GM23338 (cell line): Measurements from ENCODE around the gene BICC1. TPM values are rescaled to one million over a fixed set of nuclear protein-coding genes. Genes with fewer than 3 reads are reported as not detected.

Experiments
- ATAC-seq: fragments of 200-7000 bp; cut with Tn5 transposase; 3 replicates; pipeline ENCODE4 v1.9.1; 2020
- DNase-seq: peaks from one replicate; pipeline ENCODE4 v3.0.0-alpha.2; 2015; ENCODE audit warnings: low spot score
- H2AFZ ChIP-seq: fragments of 200-600 bp; sonication (generic); 2 replicates; pipeline ENCODE4 v1.8.0; 2016; ENCODE audit warnings: antibody characterized with exemption, mild to moderate bottlenecking, moderate library complexity
- H3F3A ChIP-seq: fragments of 200-600 bp; sonication (generic); replicated peaks from 2 replicates; pipeline ENCODE4 v1.8.0; 2017; ENCODE audit warnings: antibody characterized with exemption, mixed run types, low read depth
- H3K27ac ChIP-seq: fragments of 200-600 bp; sonication (generic); 2 replicates; pipeline ENCODE4 v1.6.1; 2016; ENCODE audit warnings: low read depth
- H3K27me3 ChIP-seq: fragments of 200-600 bp; sonication (generic); 2 replicates; pipeline ENCODE4 v1.8.0; 2016; ENCODE audit warnings: mild to moderate bottlenecking, mixed run types, moderate library complexity; ENCODE audit not compliant: insufficient read depth
- H3K36me3 ChIP-seq: fragments of 200-600 bp; sonication (generic); 2 replicates; pipeline ENCODE4 v1.8.0; 2016; ENCODE audit warnings: mild to moderate bottlenecking; ENCODE audit not compliant: insufficient read depth
- H3K4me1 ChIP-seq: fragments of 200-600 bp; sonication (generic); 2 replicates; pipeline ENCODE4 v1.8.0; 2016; ENCODE audit warnings: mild to moderate bottlenecking, moderate library complexity; ENCODE audit not compliant: insufficient read depth
- H3K4me2 ChIP-seq: fragments of 200-600 bp; sonication (generic); 2 replicates; pipeline ENCODE4 v1.7.1; 2017; ENCODE audit warnings: mixed run types
- H3K4me3 ChIP-seq: fragments of 200-600 bp; sonication (generic); 2 replicates; pipeline ENCODE4 v1.6.1; 2016; ENCODE audit warnings: mixed run types
- H3K79me2 ChIP-seq: fragments of 200-600 bp; sonication (generic); replicated peaks from 2 replicates; pipeline ENCODE4 v1.8.0; 2017; ENCODE audit warnings: mild to moderate bottlenecking; ENCODE audit not compliant: insufficient read depth
- H3K9me2 ChIP-seq: fragments of 200-600 bp; sonication (generic); 2 replicates; pipeline ENCODE4 v1.8.0; 2017; ENCODE audit not compliant: insufficient read depth
- H4K20me1 ChIP-seq: fragments of 200-600 bp; sonication (generic); replicated peaks from 2 replicates; pipeline ENCODE4 v1.8.0; 2017; ENCODE audit warnings: mild to moderate bottlenecking; ENCODE audit not compliant: insufficient read depth
- H3K27ac Mint-ChIP-seq: 2 replicates; pipeline ENCODE4 v1.8.0; 2020; ENCODE audit warnings: inconsistent platforms, mild to moderate bottlenecking, moderate library complexity, mixed read lengths
- H3K27me3 Mint-ChIP-seq: 3 replicates; pipeline ENCODE4 v1.8.0; 2022; ENCODE audit warnings: low read depth, mild to moderate bottlenecking, moderate library complexity, mixed read lengths, inconsistent platforms; ENCODE audit not compliant: insufficient read depth, poor library complexity
- H3K36me3 Mint-ChIP-seq: 3 replicates; pipeline ENCODE4 v1.8.0; 2021; ENCODE audit warnings: low read depth, mild to moderate bottlenecking, inconsistent platforms, moderate library complexity, mixed read lengths
- H3K4me1 Mint-ChIP-seq: 3 replicates; pipeline ENCODE4 v1.8.0; 2020; ENCODE audit warnings: mild to moderate bottlenecking, inconsistent platforms, mixed read lengths
- H3K4me3 Mint-ChIP-seq: 3 replicates; pipeline ENCODE4 v1.8.0; 2021; ENCODE audit warnings: moderate library complexity, mild to moderate bottlenecking, inconsistent platforms, mixed read lengths
- H3K9me3 Mint-ChIP-seq: 3 replicates; pipeline ENCODE4 v1.8.0; 2020; ENCODE audit warnings: moderate library complexity, mild to moderate bottlenecking, inconsistent platforms, mixed read lengths
- CREB1 ChIP-seq: fragments of 250-450 bp; sonication (Bioruptor Pico); IDR thresholded peaks from 2 replicates; pipeline ENCODE4 v1.5.0; 2020; ENCODE audit warnings: low read depth, mild to moderate bottlenecking, moderate library complexity
- EZH2 ChIP-seq: fragments of 200-600 bp; sonication (generic); IDR thresholded peaks from one replicate; pipeline ENCODE4 v1.8.0; 2017; ENCODE audit warnings: antibody characterized with exemption, mild to moderate bottlenecking, low read depth; ENCODE audit not compliant: unreplicated experiment
- EZH2phosphoT487 ChIP-seq: fragments of 200-600 bp; sonication (generic); IDR thresholded peaks from one replicate; pipeline ENCODE4 v1.8.1; 2018; ENCODE audit warnings: antibody characterized with exemption; ENCODE audit not compliant: unreplicated experiment
- JUNB ChIP-seq: IDR thresholded peaks from one replicate; pipeline ENCODE4 v1.6.1; 2016; ENCODE audit warnings: antibody characterized with exemption; ENCODE audit not compliant: unreplicated experiment
- NANOG ChIP-seq: IDR thresholded peaks from 2 replicates; pipeline ENCODE4 v1.6.1; 2016; ENCODE audit warnings: antibody characterized with exemption, borderline replicate concordance
- POLR2AphosphoS5 ChIP-seq: IDR thresholded peaks from 2 replicates; pipeline ENCODE4 v1.6.1; 2016; ENCODE audit warnings: antibody characterized with exemption, low read depth
- STAT1 ChIP-seq: IDR thresholded peaks from one replicate; pipeline ENCODE4 v1.6.1; 2016; ENCODE audit warnings: antibody characterized with exemption; ENCODE audit not compliant: unreplicated experiment
- ZNF114 ChIP-seq: fragments of 250-450 bp; sonication (Bioruptor Pico); IDR thresholded peaks from 2 replicates; pipeline ENCODE4 v1.5.0; 2020; ENCODE audit warnings: mild to moderate bottlenecking, moderate library complexity
- ZNF331 ChIP-seq: fragments of 250-450 bp; sonication (Bioruptor Pico); IDR thresholded peaks from 2 replicates; pipeline ENCODE4 v1.5.0; 2020; ENCODE audit warnings: low read depth, mild to moderate bottlenecking, moderate library complexity
- polyA plus RNA-seq: library from polyadenylated mRNA; unstranded; fragments of >200 nt; fragmentation: Nextera tagmentation; extraction: Ambion mirVana; gene quantifications from 2 replicates; pipeline ENCODE4 v1.2.1, GENCODE V29; 2016
- total RNA-seq: library from RNA; depleted of rRNA; stranded (reverse); fragments of >200 nt; shearing (Covaris generic); gene quantifications from 2 replicates; pipeline ENCODE4 v1.2.3, GENCODE V29; 2014
- TF ChIP-seq, protein P1 (sequence below): IDR thresholded peaks from 2 replicates; pipeline ENCODE4 v1.6.1; 2016; ENCODE audit warnings: antibody characterized with exemption
- TF ChIP-seq, protein P2 (sequence below): IDR thresholded peaks from one replicate; pipeline ENCODE4 v1.6.1; 2018; ENCODE audit warnings: antibody characterized with exemption; ENCODE audit not compliant: unreplicated experiment
- TF ChIP-seq, protein P3 (sequence below), 2 experiments: fragments of 200-600 bp in 1 of 2; sonication (generic) in 1 of 2; conservative IDR thresholded peaks; 2 replicates each; pipeline versions ENCODE4 v1.5.1 to v1.6.1; 2016 to 2017; ENCODE audit warnings: antibody characterized with exemption in 2 of 2, low read depth in 2 of 2, mild to moderate bottlenecking in 2 of 2, moderate library complexity in 1 of 2
- TF ChIP-seq, protein P4 (sequence below): fragments of 250-450 bp; sonication (Bioruptor Pico); IDR thresholded peaks from 2 replicates; pipeline ENCODE4 v1.5.0; 2020; ENCODE audit warnings: mild to moderate bottlenecking, moderate library complexity

Gene BICC1
- total and polyA plus RNA-seq, 2 experiments from 2014 or later: 1.3 to 2.2 TPM

DNA sequence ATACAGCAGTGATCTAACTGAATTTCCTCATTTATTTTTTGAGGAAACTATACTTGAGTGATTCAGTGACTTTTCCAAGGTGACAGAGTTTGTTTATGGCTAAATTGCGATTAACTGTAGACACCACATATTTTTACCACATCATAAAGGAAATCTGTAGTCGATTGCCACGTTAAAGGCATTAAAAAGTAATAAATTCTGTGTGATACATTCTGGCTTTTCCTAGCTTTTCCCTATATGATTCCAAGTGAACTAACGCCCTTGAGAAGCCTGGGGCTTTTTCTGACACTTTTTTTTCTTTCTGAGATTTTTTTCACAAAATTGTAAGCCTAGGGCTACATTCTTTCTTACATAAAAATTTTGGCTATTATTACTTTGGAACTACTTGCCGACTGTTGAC, 266.9 kb downstream of the BICC1 start (continued):
- TF ChIP-seq CREB1 (no peak), ZNF114 (CRISPR knock-in tag) (no peak), POLR2AphosphoS5 (no peak), EZH2phosphoT487 (no peak), EZH2 (no peak)
- TF ChIP-seq, protein P1, sequence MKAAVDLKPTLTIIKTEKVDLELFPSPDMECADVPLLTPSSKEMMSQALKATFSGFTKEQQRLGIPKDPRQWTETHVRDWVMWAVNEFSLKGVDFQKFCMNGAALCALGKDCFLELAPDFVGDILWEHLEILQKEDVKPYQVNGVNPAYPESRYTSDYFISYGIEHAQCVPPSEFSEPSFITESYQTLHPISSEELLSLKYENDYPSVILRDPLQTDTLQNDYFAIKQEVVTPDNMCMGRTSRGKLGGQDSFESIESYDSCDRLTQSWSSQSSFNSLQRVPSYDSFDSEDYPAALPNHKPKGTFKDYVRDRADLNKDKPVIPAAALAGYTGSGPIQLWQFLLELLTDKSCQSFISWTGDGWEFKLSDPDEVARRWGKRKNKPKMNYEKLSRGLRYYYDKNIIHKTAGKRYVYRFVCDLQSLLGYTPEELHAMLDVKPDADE: no peak
- TF ChIP-seq, protein P2, sequence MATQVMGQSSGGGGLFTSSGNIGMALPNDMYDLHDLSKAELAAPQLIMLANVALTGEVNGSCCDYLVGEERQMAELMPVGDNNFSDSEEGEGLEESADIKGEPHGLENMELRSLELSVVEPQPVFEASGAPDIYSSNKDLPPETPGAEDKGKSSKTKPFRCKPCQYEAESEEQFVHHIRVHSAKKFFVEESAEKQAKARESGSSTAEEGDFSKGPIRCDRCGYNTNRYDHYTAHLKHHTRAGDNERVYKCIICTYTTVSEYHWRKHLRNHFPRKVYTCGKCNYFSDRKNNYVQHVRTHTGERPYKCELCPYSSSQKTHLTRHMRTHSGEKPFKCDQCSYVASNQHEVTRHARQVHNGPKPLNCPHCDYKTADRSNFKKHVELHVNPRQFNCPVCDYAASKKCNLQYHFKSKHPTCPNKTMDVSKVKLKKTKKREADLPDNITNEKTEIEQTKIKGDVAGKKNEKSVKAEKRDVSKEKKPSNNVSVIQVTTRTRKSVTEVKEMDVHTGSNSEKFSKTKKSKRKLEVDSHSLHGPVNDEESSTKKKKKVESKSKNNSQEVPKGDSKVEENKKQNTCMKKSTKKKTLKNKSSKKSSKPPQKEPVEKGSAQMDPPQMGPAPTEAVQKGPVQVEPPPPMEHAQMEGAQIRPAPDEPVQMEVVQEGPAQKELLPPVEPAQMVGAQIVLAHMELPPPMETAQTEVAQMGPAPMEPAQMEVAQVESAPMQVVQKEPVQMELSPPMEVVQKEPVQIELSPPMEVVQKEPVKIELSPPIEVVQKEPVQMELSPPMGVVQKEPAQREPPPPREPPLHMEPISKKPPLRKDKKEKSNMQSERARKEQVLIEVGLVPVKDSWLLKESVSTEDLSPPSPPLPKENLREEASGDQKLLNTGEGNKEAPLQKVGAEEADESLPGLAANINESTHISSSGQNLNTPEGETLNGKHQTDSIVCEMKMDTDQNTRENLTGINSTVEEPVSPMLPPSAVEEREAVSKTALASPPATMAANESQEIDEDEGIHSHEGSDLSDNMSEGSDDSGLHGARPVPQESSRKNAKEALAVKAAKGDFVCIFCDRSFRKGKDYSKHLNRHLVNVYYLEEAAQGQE: no peak

DNA sequence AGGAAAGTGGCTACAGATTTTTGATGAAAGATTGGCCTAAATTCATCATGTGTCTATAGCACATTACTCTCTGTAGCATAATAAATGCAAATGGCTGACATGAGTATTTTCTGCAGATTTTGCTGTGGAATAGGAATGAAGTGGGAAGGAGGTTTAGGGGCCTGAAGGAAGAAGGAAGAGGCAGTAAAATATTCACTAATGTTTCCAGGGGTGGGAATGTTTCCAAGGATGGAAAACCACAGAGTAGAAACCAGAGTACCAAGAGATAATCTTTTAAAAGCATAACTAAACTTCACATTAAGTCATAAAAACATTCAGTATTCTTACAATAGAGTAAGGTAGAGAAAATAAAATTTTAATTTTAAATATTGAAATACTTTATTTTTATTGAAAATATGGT, 267.8 kb downstream of the BICC1 start:
- Histone ChIP-seq H3K36me3 (no peaks in the 10 kb centered on the region), H3K79me2 (no peaks in the 10 kb centered on the region), H4K20me1 (no peaks in the 10 kb centered on the region), H3K4me1 (no peaks in the 10 kb centered on the region), H3K9me2 (no peaks in the 10 kb centered on the region), H2AFZ (no peak overlapping the region), H3K27me3 (no peaks in the 10 kb centered on the region), H3K4me3 (no peak overlapping the region), H3F3A (no peaks in the 10 kb centered on the region), H3K4me2 (no peak overlapping the region), H3K27ac (no peak overlapping the region)
- Mint-ChIP-seq H3K27me3 (no peaks in the 10 kb centered on the region), H3K4me1 (peaks cover 2% of the 10 kb centered on the region; the same call in 2 of the 3 replicates), H3K27ac (no peak overlapping the region), H3K36me3 (no peaks in the 10 kb centered on the region), H3K9me3 (no peaks in the 10 kb centered on the region), H3K4me3 (no peak overlapping the region)
- no peak for DNase-seq
- no peak for ATAC-seq
- TF ChIP-seq NANOG (no peak), STAT1 (no peak), CREB1 (no peak), ZNF331 (no peak), ZNF114 (CRISPR knock-in tag) (no peak), POLR2AphosphoS5 (no peak), JUNB (no peak)
- TF ChIP-seq, protein P3, sequence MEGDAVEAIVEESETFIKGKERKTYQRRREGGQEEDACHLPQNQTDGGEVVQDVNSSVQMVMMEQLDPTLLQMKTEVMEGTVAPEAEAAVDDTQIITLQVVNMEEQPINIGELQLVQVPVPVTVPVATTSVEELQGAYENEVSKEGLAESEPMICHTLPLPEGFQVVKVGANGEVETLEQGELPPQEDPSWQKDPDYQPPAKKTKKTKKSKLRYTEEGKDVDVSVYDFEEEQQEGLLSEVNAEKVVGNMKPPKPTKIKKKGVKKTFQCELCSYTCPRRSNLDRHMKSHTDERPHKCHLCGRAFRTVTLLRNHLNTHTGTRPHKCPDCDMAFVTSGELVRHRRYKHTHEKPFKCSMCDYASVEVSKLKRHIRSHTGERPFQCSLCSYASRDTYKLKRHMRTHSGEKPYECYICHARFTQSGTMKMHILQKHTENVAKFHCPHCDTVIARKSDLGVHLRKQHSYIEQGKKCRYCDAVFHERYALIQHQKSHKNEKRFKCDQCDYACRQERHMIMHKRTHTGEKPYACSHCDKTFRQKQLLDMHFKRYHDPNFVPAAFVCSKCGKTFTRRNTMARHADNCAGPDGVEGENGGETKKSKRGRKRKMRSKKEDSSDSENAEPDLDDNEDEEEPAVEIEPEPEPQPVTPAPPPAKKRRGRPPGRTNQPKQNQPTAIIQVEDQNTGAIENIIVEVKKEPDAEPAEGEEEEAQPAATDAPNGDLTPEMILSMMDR (conservative IDR thresholded peaks at IDR 0.05; ENCODE audit: low read depth in 2 of 2): no peak
- TF ChIP-seq, protein P4, sequence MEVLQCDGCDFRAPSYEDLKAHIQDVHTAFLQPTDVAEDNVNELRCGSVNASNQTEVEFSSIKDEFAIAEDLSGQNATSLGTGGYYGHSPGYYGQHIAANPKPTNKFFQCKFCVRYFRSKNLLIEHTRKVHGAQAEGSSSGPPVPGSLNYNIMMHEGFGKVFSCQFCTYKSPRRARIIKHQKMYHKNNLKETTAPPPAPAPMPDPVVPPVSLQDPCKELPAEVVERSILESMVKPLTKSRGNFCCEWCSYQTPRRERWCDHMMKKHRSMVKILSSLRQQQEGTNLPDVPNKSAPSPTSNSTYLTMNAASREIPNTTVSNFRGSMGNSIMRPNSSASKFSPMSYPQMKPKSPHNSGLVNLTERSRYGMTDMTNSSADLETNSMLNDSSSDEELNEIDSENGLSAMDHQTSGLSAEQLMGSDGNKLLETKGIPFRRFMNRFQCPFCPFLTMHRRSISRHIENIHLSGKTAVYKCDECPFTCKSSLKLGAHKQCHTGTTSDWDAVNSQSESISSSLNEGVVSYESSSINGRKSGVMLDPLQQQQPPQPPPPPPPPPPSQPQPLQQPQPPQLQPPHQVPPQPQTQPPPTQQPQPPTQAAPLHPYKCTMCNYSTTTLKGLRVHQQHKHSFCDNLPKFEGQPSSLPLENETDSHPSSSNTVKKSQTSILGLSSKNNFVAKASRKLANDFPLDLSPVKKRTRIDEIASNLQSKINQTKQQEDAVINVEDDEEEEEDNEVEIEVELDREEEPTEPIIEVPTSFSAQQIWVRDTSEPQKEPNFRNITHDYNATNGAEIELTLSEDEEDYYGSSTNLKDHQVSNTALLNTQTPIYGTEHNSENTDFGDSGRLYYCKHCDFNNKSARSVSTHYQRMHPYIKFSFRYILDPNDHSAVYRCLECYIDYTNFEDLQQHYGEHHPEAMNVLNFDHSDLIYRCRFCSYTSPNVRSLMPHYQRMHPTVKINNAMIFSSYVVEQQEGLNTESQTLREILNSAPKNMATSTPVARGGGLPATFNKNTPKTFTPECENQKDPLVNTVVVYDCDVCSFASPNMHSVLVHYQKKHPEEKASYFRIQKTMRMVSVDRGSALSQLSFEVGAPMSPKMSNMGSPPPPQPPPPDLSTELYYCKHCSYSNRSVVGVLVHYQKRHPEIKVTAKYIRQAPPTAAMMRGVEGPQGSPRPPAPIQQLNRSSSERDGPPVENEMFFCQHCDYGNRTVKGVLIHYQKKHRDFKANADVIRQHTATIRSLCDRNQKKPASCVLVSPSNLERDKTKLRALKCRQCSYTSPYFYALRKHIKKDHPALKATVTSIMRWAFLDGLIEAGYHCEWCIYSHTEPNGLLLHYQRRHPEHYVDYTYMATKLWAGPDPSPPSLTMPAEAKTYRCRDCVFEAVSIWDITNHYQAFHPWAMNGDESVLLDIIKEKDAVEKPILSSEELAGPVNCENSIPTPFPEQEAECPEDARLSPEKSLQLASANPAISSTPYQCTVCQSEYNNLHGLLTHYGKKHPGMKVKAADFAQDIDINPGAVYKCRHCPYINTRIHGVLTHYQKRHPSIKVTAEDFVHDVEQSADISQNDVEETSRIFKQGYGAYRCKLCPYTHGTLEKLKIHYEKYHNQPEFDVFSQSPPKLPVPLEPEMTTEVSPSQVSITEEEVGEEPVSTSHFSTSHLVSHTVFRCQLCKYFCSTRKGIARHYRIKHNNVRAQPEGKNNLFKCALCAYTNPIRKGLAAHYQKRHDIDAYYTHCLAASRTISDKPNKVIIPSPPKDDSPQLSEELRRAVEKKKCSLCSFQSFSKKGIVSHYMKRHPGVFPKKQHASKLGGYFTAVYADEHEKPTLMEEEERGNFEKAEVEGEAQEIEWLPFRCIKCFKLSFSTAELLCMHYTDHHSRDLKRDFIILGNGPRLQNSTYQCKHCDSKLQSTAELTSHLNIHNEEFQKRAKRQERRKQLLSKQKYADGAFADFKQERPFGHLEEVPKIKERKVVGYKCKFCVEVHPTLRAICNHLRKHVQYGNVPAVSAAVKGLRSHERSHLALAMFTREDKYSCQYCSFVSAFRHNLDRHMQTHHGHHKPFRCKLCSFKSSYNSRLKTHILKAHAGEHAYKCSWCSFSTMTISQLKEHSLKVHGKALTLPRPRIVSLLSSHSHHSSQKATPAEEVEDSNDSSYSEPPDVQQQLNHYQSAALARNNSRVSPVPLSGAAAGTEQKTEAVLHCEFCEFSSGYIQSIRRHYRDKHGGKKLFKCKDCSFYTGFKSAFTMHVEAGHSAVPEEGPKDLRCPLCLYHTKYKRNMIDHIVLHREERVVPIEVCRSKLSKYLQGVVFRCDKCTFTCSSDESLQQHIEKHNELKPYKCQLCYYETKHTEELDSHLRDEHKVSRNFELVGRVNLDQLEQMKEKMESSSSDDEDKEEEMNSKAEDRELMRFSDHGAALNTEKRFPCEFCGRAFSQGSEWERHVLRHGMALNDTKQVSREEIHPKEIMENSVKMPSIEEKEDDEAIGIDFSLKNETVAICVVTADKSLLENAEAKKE (CRISPR knock-in tag): no peak
